HEK293 (cell line): ENCODE data around the gene HOXB4.

Experiments
- HOXA7 ChIP-seq: sonication (generic); formaldehyde crosslinking; IDR thresholded peaks from 2 replicates; pipeline ENCODE4 v1.8.1; 2022; ENCODE audit warnings: missing genetic modification reagents, borderline replicate concordance
- HOXC10 ChIP-seq: sonication (generic); formaldehyde crosslinking; IDR thresholded peaks from 2 replicates; pipeline ENCODE4 v1.8.1; 2023; ENCODE audit warnings: mild to moderate bottlenecking, missing genetic modification reagents
- IKZF3 ChIP-seq: fragments of 450-650 bp; IDR thresholded peaks from 2 replicates; pipeline ENCODE4 v1.5.0; 2018; ENCODE audit warnings: missing biosample characterization, mild to moderate bottlenecking, missing genetic modification characterization, moderate library complexity
- KLF17 ChIP-seq: fragments of 450-650 bp; formaldehyde crosslinking; IDR thresholded peaks from 2 replicates; pipeline ENCODE4 v1.5.1; 2016; ENCODE audit warnings: missing biosample characterization, missing genetic modification characterization
- KLF8 ChIP-seq: fragments of 450-650 bp; formaldehyde crosslinking; IDR thresholded peaks from 2 replicates; pipeline ENCODE4 v1.5.1; 2016; ENCODE audit warnings: missing biosample characterization, missing genetic modification characterization
- OVOL3 ChIP-seq: fragments of 450-650 bp; formaldehyde crosslinking; IDR thresholded peaks from 2 replicates; pipeline ENCODE4 v1.5.1; 2016; ENCODE audit warnings: missing biosample characterization, missing genetic modification characterization
- PATZ1 ChIP-seq: fragments of 450-650 bp; formaldehyde crosslinking; IDR thresholded peaks from 2 replicates; pipeline ENCODE4 v1.5.1; 2016; ENCODE audit warnings: missing biosample characterization, missing genetic modification characterization
- PRDM10 ChIP-seq: fragments of 450-650 bp; formaldehyde crosslinking; IDR thresholded peaks from 2 replicates; pipeline ENCODE4 v1.5.1; 2016; ENCODE audit warnings: missing biosample characterization, missing genetic modification characterization
- REPIN1 ChIP-seq: fragments of 450-650 bp; formaldehyde crosslinking; IDR thresholded peaks from 2 replicates; pipeline ENCODE4 v1.5.1; 2017; ENCODE audit warnings: missing biosample characterization, missing genetic modification characterization, low read depth
- SETDB1 ChIP-seq: IDR thresholded peaks from one replicate; pipeline ENCODE4 v1.6.1; 2017; ENCODE audit warnings: mild to moderate bottlenecking, low read length, moderate library complexity, mixed read lengths; ENCODE audit not compliant: insufficient read length
- YY1 ChIP-seq: fragments of 450-650 bp; formaldehyde crosslinking; IDR thresholded peaks from 2 replicates; pipeline ENCODE4 v1.5.1; 2018; ENCODE audit warnings: missing biosample characterization, missing genetic modification characterization
- ZBTB17 ChIP-seq: fragments of 450-650 bp; formaldehyde crosslinking; IDR thresholded peaks from 2 replicates; pipeline ENCODE4 v1.5.1; 2016; ENCODE audit warnings: missing biosample characterization, missing genetic modification characterization
- ZBTB7A ChIP-seq: fragments of 450-650 bp; formaldehyde crosslinking; IDR thresholded peaks from 2 replicates; pipeline ENCODE4 v1.5.1; 2016; ENCODE audit warnings: low read depth, missing biosample characterization, missing genetic modification characterization
- ZFP3 ChIP-seq: fragments of 450-650 bp; formaldehyde crosslinking; IDR thresholded peaks from 2 replicates; pipeline ENCODE4 v1.5.1; 2016; ENCODE audit warnings: low read depth, missing biosample characterization, missing genetic modification characterization
- ZFP37 ChIP-seq: fragments of 450-650 bp; formaldehyde crosslinking; IDR thresholded peaks from 2 replicates; pipeline ENCODE4 v1.5.1; 2016; ENCODE audit warnings: missing biosample characterization, missing genetic modification characterization
- ZFP69B ChIP-seq: fragments of 450-650 bp; formaldehyde crosslinking; IDR thresholded peaks from 2 replicates; pipeline ENCODE4 v1.5.1; 2016; ENCODE audit warnings: missing biosample characterization, missing genetic modification characterization
- ZNF140 ChIP-seq: fragments of 450-650 bp; formaldehyde crosslinking; IDR thresholded peaks from 2 replicates; pipeline ENCODE4 v1.5.1; 2016; ENCODE audit warnings: missing biosample characterization, missing genetic modification characterization
- ZNF23 ChIP-seq: fragments of 450-650 bp; formaldehyde crosslinking; IDR thresholded peaks from 2 replicates; pipeline ENCODE4 v1.5.1; 2016; ENCODE audit warnings: missing biosample characterization, missing genetic modification characterization, borderline replicate concordance
- ZNF248 ChIP-seq: fragments of 450-650 bp; formaldehyde crosslinking; IDR thresholded peaks from 2 replicates; pipeline ENCODE4 v1.5.1; 2017; ENCODE audit warnings: missing biosample characterization, missing genetic modification characterization
- ZNF433 ChIP-seq: fragments of 450-650 bp; formaldehyde crosslinking; IDR thresholded peaks from 2 replicates; pipeline ENCODE4 v1.5.1; 2016; ENCODE audit warnings: missing biosample characterization, missing genetic modification characterization, low read depth
- ZNF654 ChIP-seq: fragments of 450-650 bp; formaldehyde crosslinking; IDR thresholded peaks from 2 replicates; pipeline ENCODE4 v1.5.1; 2016; ENCODE audit warnings: low read depth, missing biosample characterization, missing genetic modification characterization
- ZNF785 ChIP-seq: fragments of 450-650 bp; formaldehyde crosslinking; IDR thresholded peaks from 2 replicates; pipeline ENCODE4 v1.5.1; 2016; ENCODE audit warnings: missing biosample characterization, missing genetic modification characterization
- ZSCAN23 ChIP-seq: fragments of 450-650 bp; formaldehyde crosslinking; IDR thresholded peaks from 2 replicates; pipeline ENCODE4 v1.5.1; 2016; ENCODE audit warnings: missing biosample characterization, missing genetic modification characterization
- TF ChIP-seq, protein P1 (sequence below): fragments of 450-650 bp; formaldehyde crosslinking; IDR thresholded peaks from 2 replicates; pipeline ENCODE4 v1.5.1; 2016; ENCODE audit warnings: missing biosample characterization, missing genetic modification characterization, borderline replicate concordance
- TF ChIP-seq, protein P2 (sequence below): fragments of 450-650 bp; formaldehyde crosslinking; IDR thresholded peaks from 2 replicates; pipeline ENCODE4 v1.5.1; 2016; ENCODE audit warnings: missing biosample characterization, missing genetic modification characterization
- TF ChIP-seq, protein P3 (sequence below): IDR thresholded peaks from 2 replicates; pipeline ENCODE4 v1.6.1; 2011; ENCODE audit warnings: mild to moderate bottlenecking, low read depth, low read length, borderline replicate concordance
- TF ChIP-seq, protein P4 (sequence below): fragments of 450-650 bp; formaldehyde crosslinking; IDR thresholded peaks from 2 replicates; pipeline ENCODE4 v1.5.1; 2016; ENCODE audit warnings: missing biosample characterization, missing genetic modification characterization, low read depth

Gene HOXB4

GRCh38 chr17:48596735-48597527 is 18.8 kb upstream of the HOXB4 start (continued):
- peak; percentile 91 for TF ChIP-seq KLF17 (tag by site-specific recombination)
- no peak for TF ChIP-seq ZFP37 (tag by site-specific recombination)
- TF ChIP-seq ZNF23 (tag by site-specific recombination): no peak
- TF ChIP-seq PATZ1: peak; percentile 79
- no peak for TF ChIP-seq REPIN1 (tag by site-specific recombination)
- TF ChIP-seq ZNF785 (tag by site-specific recombination): no peak
- peak; percentile 74 for TF ChIP-seq ZBTB17 (tag by site-specific recombination)
- TF ChIP-seq HOXC10 (CRISPR knock-in tag): no peak
- no peak for TF ChIP-seq ZNF140 (tag by site-specific recombination)
- TF ChIP-seq KLF8 (tag by site-specific recombination): peak; percentile 50; the same call in 1 of the 2 replicates
- TF ChIP-seq ZFP3 (tag by site-specific recombination): no peak
- peak; percentile 65 for TF ChIP-seq ZFP69B
- TF ChIP-seq IKZF3 (tag by site-specific recombination): peak; percentile 76
- TF ChIP-seq HOXA7 (CRISPR knock-in tag): no peak
- peak; percentile 69 for TF ChIP-seq ZBTB7A (tag by site-specific recombination)
- 0 out of 2 replicates have a peak, but pooled peaks have one; percentile 58 for TF ChIP-seq ZSCAN23 (tag by site-specific recombination)
- peak; percentile 93 for TF ChIP-seq PRDM10 (tag by site-specific recombination)
- TF ChIP-seq, protein P1, sequence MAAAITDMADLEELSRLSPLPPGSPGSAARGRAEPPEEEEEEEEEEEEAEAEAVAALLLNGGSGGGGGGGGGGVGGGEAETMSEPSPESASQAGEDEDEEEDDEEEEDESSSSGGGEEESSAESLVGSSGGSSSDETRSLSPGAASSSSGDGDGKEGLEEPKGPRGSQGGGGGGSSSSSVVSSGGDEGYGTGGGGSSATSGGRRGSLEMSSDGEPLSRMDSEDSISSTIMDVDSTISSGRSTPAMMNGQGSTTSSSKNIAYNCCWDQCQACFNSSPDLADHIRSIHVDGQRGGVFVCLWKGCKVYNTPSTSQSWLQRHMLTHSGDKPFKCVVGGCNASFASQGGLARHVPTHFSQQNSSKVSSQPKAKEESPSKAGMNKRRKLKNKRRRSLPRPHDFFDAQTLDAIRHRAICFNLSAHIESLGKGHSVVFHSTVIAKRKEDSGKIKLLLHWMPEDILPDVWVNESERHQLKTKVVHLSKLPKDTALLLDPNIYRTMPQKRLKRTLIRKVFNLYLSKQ (tag by site-specific recombination): no peak
- TF ChIP-seq SETDB1: no peak
- TF ChIP-seq ZNF654 (tag by site-specific recombination): no peak; the same call in 1 of the 2 replicates
- peak; percentile 49; the same call in 1 of the 2 replicates for TF ChIP-seq YY1 (tag by site-specific recombination)
- TF ChIP-seq ZNF433 (tag by site-specific recombination): no peak
- TF ChIP-seq, protein P2, sequence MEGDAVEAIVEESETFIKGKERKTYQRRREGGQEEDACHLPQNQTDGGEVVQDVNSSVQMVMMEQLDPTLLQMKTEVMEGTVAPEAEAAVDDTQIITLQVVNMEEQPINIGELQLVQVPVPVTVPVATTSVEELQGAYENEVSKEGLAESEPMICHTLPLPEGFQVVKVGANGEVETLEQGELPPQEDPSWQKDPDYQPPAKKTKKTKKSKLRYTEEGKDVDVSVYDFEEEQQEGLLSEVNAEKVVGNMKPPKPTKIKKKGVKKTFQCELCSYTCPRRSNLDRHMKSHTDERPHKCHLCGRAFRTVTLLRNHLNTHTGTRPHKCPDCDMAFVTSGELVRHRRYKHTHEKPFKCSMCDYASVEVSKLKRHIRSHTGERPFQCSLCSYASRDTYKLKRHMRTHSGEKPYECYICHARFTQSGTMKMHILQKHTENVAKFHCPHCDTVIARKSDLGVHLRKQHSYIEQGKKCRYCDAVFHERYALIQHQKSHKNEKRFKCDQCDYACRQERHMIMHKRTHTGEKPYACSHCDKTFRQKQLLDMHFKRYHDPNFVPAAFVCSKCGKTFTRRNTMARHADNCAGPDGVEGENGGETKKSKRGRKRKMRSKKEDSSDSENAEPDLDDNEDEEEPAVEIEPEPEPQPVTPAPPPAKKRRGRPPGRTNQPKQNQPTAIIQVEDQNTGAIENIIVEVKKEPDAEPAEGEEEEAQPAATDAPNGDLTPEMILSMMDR: peak; percentile 79
- TF ChIP-seq, protein P3, sequence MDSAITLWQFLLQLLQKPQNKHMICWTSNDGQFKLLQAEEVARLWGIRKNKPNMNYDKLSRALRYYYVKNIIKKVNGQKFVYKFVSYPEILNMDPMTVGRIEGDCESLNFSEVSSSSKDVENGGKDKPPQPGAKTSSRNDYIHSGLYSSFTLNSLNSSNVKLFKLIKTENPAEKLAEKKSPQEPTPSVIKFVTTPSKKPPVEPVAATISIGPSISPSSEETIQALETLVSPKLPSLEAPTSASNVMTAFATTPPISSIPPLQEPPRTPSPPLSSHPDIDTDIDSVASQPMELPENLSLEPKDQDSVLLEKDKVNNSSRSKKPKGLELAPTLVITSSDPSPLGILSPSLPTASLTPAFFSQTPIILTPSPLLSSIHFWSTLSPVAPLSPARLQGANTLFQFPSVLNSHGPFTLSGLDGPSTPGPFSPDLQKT: no peak
- TF ChIP-seq OVOL3 (tag by site-specific recombination): peak; percentile 66; the same call in 1 of the 2 replicates
- TF ChIP-seq ZNF248: no peak
- TF ChIP-seq, protein P4, sequence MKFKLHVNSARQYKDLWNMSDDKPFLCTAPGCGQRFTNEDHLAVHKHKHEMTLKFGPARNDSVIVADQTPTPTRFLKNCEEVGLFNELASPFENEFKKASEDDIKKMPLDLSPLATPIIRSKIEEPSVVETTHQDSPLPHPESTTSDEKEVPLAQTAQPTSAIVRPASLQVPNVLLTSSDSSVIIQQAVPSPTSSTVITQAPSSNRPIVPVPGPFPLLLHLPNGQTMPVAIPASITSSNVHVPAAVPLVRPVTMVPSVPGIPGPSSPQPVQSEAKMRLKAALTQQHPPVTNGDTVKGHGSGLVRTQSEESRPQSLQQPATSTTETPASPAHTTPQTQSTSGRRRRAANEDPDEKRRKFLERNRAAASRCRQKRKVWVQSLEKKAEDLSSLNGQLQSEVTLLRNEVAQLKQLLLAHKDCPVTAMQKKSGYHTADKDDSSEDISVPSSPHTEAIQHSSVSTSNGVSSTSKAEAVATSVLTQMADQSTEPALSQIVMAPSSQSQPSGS (tag by site-specific recombination): peak; percentile 85
